Right lobe of liver (tissue), 6 donors: ENCODE data around the gene LASP1. TPM values are rescaled to one million over a fixed set of nuclear protein-coding genes. Genes with fewer than 3 reads are reported as not detected.

ENCODE experiments used
- ATAC-seq, 4 donors: fragments of 200-7000 bp; cut with Tn5 transposase; one replicate each; pipeline ENCODE4 v1.9.1; 2020; ENCODE audit warnings: mild to moderate bottlenecking in 4 of 4, moderate library complexity in 4 of 4
- DNase-seq, 3 donors: peaks; one replicate each; pipeline ENCODE4 v3.0.0-alpha.2; 2020
- H3K27ac ChIP-seq, 3 donors: fragments of 200-600 bp; one replicate each; pipeline ENCODE4 v1.8.0; 2022
- H3K27me3 ChIP-seq, 2 donors: fragments of 200-600 bp; one replicate each; pipeline ENCODE4 v1.8.0; 2022
- H3K36me3 ChIP-seq, 4 donors: fragments of 200-600 bp; sonication (generic) in 1 of 4; one replicate each; pipeline versions ENCODE4 v1.5.1 to v1.8.0; 2017 to 2022; ENCODE audit warnings: control low read depth in 1 of 4
- H3K4me1 ChIP-seq, 4 donors: fragments of 200-600 bp; sonication (generic) in 1 of 4; one replicate each; pipeline versions ENCODE4 v1.5.1 to v1.8.0; 2017 to 2022; ENCODE audit warnings: control low read depth in 1 of 4
- H3K4me3 ChIP-seq, 3 donors: fragments of 200-600 bp; one replicate each; pipeline ENCODE4 v1.8.0; 2022
- H3K9me3 ChIP-seq, 4 donors: fragments of 200-600 bp; sonication (generic) in 1 of 4; one replicate each; pipeline versions ENCODE4 v1.5.1 to v1.8.0; 2017 to 2022; ENCODE audit warnings: control low read depth in 1 of 4
- POLR2A ChIP-seq: fragments of 450-650 bp; IDR thresholded peaks from one replicate; pipeline ENCODE4 v1.6.1; 2017; ENCODE audit warnings: antibody characterized with exemption, mild to moderate bottlenecking
- WGBS: methylation state at CpG from one replicate; pipeline ENCODE4 v1.1.6; 2018; ENCODE audit warnings: low coverage, low lambda C conversion rate; ENCODE audit not compliant: insufficient coverage; ENCODE audit errors: missing lambda C conversion rate; 5-methylcytosine and 5-hydroxymethylcytosine counted together
- intact Hi-C, 2 donors: fragments of 100-400 bp; cut with DNase I; formaldehyde crosslinking; loops; one replicate each; pipeline versions ENCODE4 v1.11.2 to v1.14.1; 2022
- total RNA-seq, 6 experiments: library from RNA; depleted of rRNA in 2 of 6; stranded (reverse); fragments of >200 nt in 2 of 6; fragmentation: NEBNext Ultra II Directional in 3 of 6; extraction: Animal tissue kit (Norgen Biotek cat#: 25700) in 3 of 6; gene quantifications; one replicate each; pipeline versions ENCODE4 v1.1.0 to v1.2.4, GENCODE V29; 2016 to 2023
- TF ChIP-seq, protein P1 (sequence below), 4 donors: fragments of 200-600 bp in 3 of 4; fragments of 450-650 bp in 1 of 4; IDR thresholded peaks; one replicate each; pipeline versions ENCODE4 v1.5.1 to v1.8.0; 2016 to 2022; ENCODE audit warnings: antibody characterized with exemption in 4 of 4, mild to moderate bottlenecking in 2 of 4
- donor health status: DM: no; HTN: yes; CAD: no.
- donor health status: DM: no; HTN: no; CAD: no.
- donor health status: DM: no; HTN: no; CAD: no.
- donor health status: DM: no; HTN: yes; CAD: no.
- donor health status: DM: no; HTN: yes; CAD: no.

Gene LASP1
- total RNA-seq, 6 experiments from 2014 or later = 52.2 to 124 (median 84.8) TPM

DNA sequence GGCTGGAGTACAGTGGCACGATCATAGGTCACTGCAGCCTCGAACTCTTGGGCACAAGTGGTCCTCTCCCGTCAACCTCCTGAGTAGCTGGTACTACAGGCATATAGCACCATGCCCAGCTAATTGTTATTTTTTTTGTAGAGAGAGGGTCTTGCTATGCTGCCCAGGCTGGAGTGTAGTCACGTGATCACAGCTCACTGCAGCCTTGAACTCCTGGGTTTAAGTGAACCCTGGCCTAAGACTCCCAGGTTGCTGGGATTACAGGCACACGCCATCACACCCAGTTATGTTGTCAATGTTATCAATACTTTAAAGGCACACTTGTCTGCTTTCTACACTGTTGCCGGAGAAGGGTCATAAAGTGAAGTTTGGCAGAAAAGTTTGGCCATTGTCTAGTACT is 33.5 kb downstream of the LASP1 start:
- intact Hi-C loops = no loop called here
- no peak for TF ChIP-seq POLR2A
- TF ChIP-seq, protein P1, sequence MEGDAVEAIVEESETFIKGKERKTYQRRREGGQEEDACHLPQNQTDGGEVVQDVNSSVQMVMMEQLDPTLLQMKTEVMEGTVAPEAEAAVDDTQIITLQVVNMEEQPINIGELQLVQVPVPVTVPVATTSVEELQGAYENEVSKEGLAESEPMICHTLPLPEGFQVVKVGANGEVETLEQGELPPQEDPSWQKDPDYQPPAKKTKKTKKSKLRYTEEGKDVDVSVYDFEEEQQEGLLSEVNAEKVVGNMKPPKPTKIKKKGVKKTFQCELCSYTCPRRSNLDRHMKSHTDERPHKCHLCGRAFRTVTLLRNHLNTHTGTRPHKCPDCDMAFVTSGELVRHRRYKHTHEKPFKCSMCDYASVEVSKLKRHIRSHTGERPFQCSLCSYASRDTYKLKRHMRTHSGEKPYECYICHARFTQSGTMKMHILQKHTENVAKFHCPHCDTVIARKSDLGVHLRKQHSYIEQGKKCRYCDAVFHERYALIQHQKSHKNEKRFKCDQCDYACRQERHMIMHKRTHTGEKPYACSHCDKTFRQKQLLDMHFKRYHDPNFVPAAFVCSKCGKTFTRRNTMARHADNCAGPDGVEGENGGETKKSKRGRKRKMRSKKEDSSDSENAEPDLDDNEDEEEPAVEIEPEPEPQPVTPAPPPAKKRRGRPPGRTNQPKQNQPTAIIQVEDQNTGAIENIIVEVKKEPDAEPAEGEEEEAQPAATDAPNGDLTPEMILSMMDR (IDR thresholded peaks at IDR 0.05) = no peak
- no peak overlapping the region for H3K27ac ChIP-seq
- DNase-seq = no peak
- 82% methylated on average over 4 of the region's 6 CpGs for WGBS
- H3K36me3 ChIP-seq = peaks cover 0 to 22% (median 10%) of the 10 kb centered on the region in 4 donors
- H3K9me3 ChIP-seq = no peaks in the 10 kb centered on the region
- peaks cover 0 to 32% (median 5%) of the 10 kb centered on the region in 4 donors for H3K4me1 ChIP-seq
- H3K27me3 ChIP-seq = no peaks in the 10 kb centered on the region
- H3K4me3 ChIP-seq = no peak overlapping the region
- no peak for ATAC-seq

GRCh38 chr17:38904892-38905291 is 35.0 kb downstream of the LASP1 start:
- H3K27ac ChIP-seq = no peak overlapping the region
- H3K27me3 ChIP-seq = no peaks in the 10 kb centered on the region
- WGBS = 100% methylated on average over 3 of the region's 3 CpGs
- TF ChIP-seq, protein P1 (IDR thresholded peaks at IDR 0.05) = no peak
- no peak for TF ChIP-seq POLR2A
- H3K36me3 ChIP-seq = peaks cover 0 to 22% (median 10%) of the 10 kb centered on the region in 4 donors
- peaks cover 0 to 17% (median 2%) of the 10 kb centered on the region in 4 donors for H3K4me1 ChIP-seq
- intact Hi-C loops = no loop called here
- DNase-seq (no peak), ATAC-seq (no peak)
- no peaks in the 10 kb centered on the region for H3K9me3 ChIP-seq
- H3K4me3 ChIP-seq = no peak overlapping the region

DNA sequence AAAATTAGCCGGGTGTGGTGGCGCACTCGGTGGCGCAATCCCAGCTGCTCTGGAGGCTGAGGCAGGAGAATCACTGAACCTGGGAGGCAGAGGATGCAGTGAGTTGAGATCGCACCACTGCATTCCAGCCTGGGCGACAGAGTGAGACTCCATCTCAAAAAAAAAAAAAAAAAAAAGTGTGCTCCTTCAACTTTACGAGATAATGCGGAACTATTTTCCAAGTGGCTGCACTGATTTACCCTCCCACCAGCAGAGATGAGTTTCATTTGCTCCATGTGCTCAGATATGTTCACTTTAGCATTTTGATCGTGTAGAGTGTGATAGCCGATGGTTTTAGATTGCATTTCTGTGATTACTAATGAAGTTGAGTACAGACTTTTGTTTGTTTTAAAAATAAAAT is 35.5 kb downstream of the LASP1 start:
- Histone ChIP-seq H3K36me3 (peaks cover 0 to 22% (median 10%) of the 10 kb centered on the region in 4 donors), H3K4me3 (no peak overlapping the region), H3K9me3 (no peaks in the 10 kb centered on the region), H3K27me3 (no peaks in the 10 kb centered on the region), H3K27ac (no peak overlapping the region), H3K4me1 (peaks cover 0 to 12% (median 2%) of the 10 kb centered on the region in 4 donors)
- TF ChIP-seq POLR2A = no peak
- TF ChIP-seq, protein P1 (IDR thresholded peaks at IDR 0.05) = no peak
- no peak for DNase-seq
- ATAC-seq = no peak
- intact Hi-C loops = no loop called here
- 100% methylated on average over 2 of the region's 10 CpGs for WGBS

GRCh38 chr17:38906460-38907228 is 36.8 kb downstream of the LASP1 start:
- DNase-seq (peak in 1 of 3 donors; percentile 35), ATAC-seq (peak in 2 of 4 donors; percentile 11 to 15)
- Histone ChIP-seq H3K4me3 (no peak overlapping the region), H3K36me3 (peaks cover 0 to 27% (median 8%) of the 10 kb centered on the region in 4 donors), H3K4me1 (peaks cover 0 to 6% (median 2%) of the 10 kb centered on the region in 4 donors), H3K27ac (no peak overlapping the region), H3K27me3 (no peaks in the 10 kb centered on the region), H3K9me3 (no peaks in the 10 kb centered on the region)
- TF ChIP-seq, protein P1 (IDR thresholded peaks at IDR 0.05) = no peak
- no peak for TF ChIP-seq POLR2A
- 75% methylated on average over 5 of the region's 7 CpGs for WGBS
- intact Hi-C loops = no loop called here
